IPS DF 4.7 (cell line): ENCODE data around the gene KDM6B.

ENCODE experiments used
- DNase-seq: peaks from one replicate; pipeline ENCODE4 v3.0.0-alpha.2; 2013; ENCODE audit warnings: low spot score; ENCODE audit errors: extremely low read depth

The KDM6B gene

DNA sequence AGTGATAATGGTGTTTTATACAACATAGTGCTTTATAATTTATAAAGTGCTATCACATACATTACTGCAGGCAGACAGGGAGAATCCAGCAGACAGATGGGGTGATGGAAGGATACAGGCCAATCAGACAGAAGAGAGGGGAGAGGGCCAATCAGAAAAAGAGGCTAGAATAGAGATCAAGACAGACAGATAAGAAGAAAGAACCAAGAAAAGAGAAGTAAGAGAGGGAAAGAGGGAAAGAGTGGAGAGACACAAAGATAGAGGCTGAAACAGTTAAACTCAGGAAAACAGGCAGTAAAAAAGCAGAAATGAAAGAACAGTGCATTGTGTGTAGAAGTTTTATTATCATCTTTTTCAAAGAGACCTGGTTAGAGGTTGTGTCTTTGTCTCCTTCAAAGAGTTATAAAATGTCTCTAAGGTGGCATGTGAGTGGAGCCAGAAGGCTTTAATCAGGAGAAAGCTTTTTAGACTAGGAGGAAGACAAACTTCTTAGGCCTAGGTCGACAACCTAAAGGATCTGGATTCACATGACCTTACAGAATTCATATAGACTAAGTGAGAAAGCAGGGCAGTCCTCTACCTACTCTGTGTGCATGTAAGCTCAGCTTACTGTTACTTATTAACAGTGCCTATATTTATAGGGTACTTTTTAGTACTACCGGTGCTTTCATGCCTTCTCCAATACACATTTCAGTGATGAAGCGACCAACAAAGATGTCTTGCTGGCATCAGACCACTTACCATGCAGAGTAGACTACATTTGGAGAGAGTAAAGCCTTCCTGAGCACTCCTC is 46.3 kb downstream of the KDM6B start:
- no peak for DNase-seq

DNA sequence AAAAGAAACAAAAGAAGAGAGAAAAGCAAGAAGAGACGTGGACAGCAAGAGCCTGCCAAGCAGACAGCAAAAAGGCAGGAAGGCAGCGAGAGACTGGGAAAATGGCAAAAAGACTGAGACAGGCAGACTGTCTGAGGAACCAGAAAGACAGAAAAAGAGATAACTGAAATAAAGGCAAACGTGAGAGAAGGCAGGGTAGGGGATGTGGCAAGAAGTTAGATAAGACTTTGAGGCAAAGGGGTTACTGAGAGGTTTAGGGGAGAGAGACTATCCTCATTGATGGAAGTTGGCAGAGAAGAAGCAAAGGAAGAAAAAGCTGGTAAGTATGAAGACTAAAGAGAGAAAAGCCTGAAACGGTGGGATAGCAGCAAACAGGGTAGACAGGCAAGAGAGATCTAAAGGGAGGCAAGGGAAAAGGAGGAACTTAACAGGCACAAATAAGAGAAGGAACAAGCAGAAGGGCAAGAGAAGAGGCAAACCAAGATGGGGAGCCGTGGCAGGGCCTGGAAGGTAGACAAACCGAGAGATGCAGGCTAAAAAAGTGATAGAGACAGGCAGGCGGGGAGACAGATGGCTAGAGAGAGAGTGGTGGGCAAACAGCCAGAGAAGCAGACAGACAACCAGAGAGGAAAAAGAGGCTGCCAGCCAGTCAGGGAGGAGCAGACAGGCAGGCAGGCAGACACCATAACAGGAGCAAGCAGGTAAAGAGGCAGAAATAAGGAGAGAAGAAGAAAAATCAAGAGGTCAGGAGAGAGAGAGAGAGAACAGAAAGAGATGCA is 47.4 kb downstream of the KDM6B start:
- DNase-seq, result no peak

DNA sequence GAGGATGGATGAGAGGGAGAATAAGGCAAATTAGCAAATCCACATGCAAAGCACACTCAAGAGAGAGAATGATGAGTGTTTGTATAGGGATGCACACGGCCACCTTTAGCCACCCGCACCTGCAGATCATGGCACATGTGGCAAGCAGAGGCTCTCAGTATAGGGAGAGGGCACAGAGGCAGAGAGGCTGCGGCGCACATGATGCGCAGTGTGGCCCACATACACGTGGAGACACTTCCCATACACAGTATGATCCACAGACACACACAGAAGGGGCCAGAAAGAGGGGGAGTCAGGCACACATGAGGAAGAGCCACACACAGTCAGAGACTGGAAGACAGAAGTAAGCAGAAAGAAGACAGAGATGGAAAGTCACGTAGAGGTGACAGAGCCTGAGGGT is 48.1 kb downstream of the KDM6B start:
- DNase-seq, result no peak

DNA sequence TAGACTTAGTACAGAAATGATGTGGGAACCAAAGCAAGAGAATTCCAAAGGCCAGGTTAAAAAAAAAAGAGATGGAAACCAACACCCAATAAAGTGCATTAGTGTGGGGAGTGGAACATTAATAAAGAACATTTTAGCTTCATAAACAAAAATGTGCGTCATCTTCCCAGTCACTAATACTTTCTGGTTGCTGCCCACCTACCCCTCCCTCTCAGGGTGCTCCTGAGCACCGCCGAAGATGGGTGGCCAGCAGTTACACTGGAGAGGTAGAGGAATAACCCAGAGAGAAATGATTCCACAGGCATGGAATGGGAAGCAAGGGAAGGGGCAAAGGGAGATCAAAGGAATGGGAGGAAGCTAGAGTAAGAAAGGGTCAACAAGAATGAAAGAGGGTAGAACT is 48.6 kb downstream of the KDM6B start:
- DNase-seq, result no peak
